ENCODE measurements around the gene PRRT1B.

DNA sequence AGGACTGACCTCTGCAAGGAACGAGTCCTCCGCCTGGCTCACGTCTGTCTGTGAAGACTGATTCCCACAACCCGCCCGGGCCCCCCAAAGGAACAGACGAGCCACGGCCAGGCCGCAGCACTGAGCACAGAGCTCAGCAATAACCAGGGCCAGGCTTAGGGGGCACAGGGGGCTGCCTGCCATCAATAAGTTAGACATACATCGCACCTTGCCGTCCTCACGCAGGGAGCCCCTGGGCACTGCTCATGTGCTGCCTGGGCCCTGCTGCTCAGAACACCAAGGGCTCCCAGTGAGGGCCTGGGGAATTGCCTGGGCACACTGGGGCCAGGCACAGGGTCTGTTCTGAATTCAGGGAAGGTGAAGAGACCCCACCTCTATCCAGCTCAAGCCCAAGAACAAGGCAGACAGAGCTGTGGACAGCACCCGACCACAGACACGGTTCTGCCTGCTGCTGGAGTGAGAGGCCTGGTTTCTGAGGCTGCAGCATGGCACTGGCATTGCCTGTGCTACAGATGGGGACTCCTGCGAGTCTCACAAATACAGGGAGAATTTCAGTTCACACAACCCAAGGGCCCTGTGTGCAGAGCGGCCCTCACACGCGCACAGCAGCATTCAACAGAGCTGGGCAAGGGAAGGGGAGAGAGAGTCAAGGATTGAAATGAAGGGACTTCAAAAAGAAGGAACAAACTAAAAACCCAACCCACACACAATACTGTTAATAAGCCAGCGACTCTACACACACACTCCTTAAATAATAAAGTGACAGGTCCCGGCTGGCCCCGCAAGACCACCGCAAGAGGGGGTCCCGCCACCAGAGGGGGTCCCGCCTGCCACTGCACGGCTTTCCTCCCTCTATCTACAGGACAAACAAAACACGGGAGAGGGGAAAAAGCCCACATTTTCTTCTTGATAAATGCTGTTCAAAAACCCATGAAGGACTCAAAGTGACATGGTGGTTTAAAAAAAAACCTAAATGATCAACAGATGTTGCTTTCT, 32.0 kb downstream of the PRRT1B start:
- TF ChIP-seq EZH2 (IDR thresholded peaks at IDR 0.05; ENCODE audit: borderline replicate concordance, low read depth, low read length, poor library complexity, severe bottlenecking) (no peak), CTCF (conservative IDR thresholded peaks at IDR 0.05; ENCODE audit: low read depth, low read length) (no peak)
